NCI-H748 treated with DMSO at 0.1 percent for 48 hours (cell line): ENCODE results near the gene GRID1.

Experiments used
- DNase-seq: peaks from one replicate; lab custom pipeline; 2025; lab: John Stamatoyannopoulos, UW

The GRID1 gene

DNA sequence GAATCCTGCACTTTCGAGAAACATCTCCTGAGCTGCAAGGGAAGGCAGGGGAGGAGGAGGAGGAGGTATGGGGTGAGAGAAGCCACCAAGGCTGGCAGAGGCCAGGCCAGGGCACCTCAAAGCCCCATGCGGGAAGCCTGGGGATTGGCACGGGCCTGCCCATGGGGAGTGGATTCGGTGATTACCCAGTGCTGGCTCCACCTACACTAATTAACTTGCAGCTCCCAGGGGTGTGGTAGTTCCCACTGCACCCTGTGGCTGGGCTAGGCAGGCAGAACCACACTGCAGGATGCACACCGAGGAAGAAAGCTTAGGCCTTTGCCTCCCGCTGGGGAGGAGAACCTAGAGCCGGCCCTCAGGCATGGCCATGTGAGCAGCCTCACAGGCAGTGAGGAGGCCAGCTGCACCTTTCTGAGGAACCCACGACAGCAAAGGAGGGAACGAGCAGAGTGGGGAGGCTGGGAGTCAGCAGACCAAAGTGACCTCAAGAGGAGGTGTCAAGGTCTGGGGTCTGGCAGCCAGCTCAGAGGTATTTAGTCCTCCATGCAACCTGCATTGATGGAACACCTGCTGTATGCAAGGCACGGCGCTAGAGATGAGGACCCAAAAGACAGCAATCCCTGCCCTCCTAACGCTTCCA is 27.2 kb downstream of the GRID1 start:
- DNase-seq, result no peak

DNA sequence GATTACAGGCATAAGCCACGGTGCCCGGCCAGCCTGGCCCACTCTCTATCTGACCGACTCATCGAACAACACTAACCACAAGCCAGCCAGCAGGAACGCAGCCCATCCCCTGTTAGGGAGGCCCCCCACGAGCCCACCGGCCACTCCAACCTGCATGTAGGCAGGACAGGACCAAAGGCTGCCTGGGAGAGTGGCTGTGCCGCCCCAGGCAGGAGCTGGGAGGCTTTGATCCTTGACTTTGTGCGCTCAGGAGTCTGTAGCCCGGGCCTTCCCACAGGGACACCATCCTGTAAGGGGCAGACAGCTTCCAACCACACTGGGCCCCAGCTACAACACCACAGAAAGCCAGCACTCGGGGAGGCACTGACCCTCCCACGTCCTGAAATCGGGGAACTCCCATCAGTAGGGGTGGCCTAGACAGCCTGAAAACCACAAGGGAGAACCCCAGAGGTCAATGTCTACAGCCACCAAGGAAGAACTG is 29.4 kb downstream of the GRID1 start:
- no peak for DNase-seq

DNA sequence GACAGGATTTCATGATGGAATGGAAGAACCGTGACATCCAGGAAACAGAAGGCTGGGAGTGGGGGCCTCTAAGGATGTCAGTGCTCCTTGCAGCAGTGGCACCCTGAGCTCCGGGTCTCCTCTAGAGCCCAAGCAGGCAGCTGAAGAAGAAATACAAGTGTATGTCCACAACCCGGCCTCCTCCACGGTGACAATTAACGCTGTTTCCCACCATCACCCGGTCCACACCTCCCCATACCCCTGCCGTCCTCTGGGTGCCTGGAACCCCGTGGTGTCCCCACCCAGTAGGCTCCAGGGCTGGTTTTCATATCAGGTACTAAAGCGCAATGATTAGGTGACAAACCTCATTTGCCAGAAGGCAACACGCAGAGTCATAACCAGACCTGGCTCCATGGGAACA is 30.3 kb downstream of the GRID1 start:
- DNase-seq, result no peak

DNA sequence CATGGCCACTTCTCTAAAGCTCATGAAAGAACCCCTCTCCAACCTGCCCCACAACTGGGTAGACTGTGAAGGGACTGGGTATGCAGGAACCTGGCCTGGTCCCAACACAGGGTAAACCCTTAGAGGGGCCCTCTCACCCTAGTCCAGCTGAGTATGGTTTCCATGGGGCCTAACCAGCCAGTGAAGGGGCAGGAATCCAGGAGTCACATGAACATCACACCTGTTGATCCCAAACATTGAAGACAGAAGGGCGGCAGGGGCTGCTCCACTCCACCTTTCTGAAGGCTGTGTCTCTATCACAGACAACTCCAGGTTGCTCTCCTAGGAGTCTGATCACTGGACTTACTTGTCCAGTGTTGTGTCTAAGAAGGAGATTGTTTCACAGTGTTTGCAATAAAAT is 30.8 kb downstream of the GRID1 start:
- DNase-seq, result no peak

DNA sequence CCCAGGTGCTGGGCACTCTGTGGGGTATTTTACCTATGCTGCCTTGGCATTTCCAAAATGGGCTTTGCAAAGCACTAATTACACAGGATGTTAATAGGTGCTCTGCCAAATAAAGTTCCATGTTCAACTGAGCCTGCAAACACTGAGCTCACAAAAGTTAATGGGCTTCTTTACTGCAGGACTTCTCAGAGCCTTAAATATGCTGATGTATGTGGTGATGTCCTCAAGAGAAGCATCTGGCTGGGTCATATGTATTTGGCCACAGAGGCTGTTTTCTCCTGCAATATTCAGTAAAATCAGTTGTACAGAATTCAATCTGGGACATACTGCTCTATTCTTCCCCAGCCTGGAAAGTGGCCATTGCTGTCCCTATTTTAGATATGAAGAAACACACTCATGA is 31.3 kb downstream of the GRID1 start:
- no peak for DNase-seq

DNA sequence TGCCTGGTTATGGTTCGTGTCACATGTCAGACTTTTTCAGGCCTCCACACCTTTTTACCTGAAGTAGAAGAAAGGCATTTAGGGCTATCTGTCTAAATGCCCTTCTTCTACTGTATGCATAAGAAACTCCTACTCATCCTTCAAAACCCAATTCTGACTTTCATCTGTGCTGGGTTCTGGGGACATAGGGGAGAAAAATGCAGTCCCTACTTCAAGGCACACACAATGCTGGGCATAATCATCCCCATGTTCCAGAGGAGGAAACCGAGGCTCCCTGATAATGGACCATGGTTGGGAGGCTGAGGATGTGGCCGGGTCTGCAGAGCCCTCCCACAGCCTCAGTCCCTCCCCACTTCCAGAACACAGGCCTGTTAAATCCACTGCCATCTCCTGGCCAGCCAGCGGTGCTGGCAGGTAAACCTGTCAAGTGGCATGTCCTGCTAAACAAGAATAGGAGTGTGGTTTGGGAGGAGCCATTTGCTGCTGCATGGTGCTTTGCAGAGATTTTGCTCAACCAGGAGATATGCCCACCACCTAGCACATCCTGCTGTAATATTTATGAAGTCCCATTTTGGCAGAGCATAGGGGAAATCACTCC is 32.0 kb downstream of the GRID1 start:
- no peak for DNase-seq

DNA sequence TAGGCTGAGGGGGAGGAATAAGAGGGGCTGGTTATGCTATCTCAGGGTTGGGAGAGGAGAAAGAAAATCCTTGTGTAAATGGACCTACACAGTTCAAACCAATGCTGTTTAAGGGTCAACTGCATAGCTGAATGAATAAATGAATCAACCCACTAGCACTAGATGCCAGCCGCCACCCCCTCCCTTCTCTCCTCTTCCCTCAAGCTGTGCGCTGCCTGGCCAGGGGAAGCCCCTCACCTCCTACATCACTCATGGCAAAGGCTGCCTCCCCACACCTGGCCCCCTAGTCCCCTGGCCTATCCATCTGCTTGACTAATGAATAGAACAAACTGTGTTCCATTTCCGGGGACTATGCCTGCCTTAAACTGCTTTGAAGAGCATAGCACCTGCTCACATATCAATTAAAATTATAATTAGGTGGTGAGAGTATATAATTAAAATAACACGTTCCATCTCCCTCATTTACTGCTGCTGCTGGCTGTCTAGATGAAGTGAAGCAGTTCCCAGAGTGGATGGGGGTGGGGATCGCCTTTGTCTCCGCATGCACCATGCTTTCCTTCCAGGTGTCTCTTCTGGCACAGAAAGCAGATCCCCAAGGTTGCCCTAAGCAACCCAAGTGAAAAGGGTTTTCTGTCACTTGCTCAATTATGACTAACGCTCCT is 32.6 kb downstream of the GRID1 start:
- DNase-seq, result peak; percentile 36

DNA sequence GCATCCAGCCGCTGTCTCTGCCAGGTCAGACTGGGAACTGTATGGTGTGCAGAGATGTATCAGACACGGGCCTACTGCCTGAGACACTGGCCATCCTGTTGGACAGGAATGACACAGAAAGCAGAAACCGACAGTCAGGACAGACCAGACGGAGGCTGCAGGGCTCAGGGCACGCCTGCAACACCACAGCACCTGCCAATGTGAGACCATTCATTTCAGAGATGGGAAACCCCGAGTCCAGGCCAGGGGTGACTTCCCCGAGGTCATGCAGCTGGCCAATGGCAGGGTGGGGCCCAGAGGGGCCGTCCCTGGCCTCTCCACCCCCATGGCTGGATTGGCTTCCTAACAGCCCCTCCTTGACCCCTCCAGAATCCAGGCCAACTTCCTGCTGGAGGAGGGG is 34.7 kb downstream of the GRID1 start:
- no peak for DNase-seq

DNA sequence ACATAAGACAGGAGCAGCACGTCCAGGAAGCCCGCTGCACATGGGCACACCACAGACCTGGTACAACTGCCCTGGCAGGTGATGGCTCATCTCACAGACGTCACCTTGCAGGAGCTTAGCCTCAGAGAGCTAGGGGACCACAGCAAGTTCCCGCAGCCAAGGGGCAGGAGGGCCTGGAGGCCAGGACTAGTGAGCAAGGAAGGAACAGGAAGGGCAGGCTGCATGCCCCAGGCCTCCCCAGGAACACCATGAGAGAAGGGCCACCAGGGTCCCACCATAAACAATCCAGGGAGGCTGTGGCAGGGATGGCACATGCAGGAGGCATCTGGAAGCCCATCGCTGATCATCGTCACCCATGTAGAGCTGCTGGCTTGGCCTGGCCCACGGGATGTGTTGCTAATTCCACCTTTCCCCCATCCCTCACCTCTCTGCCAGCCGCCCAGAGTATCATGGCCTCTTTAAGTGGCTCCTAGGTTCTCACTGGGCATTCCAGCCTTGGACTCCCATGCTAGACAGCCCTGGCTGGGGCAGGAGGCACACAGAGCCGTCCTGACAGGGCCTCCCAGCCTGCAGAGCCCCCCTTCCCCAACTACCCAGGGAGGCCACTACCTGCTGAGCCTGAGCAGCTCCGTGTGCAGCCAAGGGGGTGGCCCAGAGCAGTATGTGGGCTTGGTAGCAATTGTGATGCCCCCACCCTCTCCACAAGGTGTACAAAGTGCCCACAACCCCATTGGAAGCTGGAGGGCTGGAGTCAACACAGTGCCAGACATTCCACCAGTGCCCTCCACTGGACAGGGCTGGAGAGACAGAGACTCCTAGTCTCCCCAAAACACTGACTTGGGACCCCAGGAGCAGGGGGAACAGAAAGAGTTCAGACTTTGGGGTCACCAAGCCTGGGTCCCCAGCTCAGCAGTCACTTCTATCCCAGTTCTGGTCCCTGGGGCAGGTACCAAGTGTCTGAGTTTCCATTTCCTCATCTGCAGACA is 35.5 kb downstream of the GRID1 start:
- DNase-seq, result no peak

DNA sequence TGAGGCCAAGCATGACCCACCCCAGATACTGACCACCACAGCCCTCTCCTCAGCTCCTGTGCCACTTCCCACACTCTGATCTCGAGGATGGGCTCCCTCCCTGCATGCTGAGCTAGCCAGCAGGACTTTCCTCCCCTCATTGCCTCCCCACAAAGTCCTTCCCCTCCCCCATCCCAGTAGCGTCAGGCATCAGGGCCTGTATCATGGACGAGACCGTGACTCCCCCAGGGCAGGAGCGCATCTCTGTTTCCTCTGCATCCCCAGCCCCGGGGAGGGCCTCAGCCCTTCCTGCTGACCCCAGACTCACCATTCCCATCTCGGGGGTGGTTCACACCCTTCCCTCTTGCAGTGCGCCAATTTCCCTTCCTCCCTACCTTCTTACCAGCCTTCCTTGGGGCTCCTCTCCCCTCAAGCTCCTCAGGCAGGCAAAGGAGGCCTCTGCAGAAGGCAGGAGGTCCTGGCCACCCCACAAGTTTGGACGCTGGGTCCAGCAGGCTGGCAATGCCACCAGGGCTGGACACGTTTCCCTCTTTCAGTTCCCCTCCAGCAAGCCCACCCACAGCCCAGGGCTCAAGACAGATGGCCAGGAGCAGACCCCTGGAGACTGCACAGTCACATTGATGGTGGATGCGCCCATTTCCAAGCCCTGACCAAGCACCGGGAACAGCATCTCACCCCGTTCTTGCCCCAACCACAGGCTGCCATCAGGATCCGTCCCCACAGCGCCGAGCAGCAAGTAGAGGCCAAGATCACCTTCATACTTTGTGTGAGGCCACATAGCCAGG is 36.5 kb downstream of the GRID1 start:
- DNase-seq, result no peak

DNA sequence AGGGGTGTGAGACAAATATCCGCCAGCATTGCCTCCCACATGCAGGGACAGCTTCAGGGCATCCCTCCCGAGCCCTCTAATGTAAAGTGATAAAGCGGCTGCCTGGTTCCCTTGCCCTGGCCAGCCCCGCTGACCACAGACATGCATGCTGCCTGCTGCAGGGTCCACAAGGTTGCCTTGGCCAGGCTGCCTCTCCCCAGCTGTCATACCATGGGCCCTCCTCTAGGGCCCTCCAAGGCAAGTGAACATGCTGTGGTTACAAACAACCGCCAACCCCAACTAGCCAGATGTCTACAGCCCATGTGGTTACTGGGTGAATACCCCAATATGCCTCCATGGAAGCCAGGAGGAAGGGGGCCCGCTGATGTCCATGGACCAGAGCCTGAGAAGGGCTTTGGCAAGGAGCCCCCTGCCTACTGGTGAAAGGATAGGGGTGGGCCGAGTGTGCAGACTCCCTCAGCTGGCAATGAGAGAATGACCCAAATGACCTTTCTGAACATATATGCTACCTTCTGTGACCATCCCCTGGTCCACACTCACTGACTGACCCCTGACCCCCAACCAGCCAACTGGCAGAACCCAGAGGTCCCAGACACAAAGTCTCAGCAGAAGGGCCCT is 37.4 kb downstream of the GRID1 start:
- no peak for DNase-seq

DNA sequence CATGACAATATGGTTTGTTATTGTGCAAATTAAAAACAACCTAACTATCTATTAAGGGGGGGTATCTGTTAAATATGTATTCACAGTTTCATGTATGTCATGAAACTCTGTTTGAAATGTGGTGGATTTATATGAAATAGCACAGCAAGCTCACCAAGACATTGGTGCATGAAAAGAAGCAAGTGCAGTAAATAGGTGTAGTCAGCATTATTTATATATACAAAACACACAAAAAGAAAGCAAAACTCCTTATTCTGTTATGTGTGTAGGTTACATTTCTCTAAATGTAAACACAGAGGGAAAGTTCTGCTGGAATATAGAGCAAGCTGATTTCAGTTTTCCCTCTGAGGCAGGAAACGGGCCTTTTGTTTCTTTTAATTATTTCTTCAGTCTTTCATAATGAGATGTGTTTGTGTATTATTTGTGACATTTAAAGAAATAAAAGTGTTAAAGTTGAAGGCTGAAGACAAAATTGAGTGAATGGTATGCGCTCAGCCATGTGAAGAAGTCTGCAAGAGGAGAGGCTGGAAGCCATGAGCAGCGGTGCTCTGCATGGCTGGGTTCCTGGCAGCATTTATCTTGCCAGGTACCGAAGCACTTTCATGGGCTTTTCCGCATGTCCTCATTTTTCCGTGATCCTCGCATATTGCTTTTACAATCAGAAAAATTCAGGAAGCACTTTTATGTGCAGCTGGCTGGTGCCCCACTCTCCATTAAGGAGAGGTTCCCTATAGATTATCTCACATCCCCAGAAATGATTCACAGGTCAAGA is 38.5 kb downstream of the GRID1 start:
- DNase-seq, result no peak

DNA sequence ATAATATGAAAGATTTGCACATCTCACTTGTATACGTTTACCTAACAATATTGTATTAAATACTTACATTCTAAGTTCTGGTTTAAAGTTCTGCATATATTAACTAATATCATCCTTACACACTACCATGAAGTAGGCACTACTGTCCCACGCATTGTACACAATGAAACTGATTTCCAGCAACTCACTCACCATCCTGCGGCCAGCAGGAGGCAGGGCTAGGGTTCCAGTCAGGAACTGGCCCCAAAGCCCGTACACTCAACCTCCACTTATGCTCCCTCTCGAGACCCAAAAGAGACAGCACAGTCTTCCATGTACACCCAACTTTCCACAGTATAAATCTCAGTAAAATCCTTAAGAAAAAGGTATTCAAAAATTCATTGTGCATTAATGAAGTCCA is 41.4 kb downstream of the GRID1 start:
- no peak for DNase-seq

DNA sequence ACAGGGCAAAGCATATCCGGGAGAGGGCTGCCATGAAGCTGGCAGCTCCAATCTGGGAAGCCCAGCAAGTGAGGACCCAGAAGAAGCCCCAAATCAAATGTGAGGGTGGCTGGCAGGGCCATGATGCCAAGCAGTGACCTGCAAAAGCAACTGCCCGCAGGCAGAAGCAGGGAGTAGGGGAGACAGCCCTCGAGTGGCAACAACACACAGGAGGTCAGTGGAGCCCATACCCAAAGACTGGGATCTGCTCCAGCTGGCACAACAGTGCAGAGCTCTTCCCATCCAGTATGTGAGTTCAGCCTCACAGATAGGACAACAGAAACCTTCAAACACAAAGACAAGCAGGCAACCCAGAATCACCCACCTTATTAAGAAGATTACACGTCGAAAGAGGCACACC is 45.0 kb downstream of the GRID1 start:
- DNase-seq, result no peak

DNA sequence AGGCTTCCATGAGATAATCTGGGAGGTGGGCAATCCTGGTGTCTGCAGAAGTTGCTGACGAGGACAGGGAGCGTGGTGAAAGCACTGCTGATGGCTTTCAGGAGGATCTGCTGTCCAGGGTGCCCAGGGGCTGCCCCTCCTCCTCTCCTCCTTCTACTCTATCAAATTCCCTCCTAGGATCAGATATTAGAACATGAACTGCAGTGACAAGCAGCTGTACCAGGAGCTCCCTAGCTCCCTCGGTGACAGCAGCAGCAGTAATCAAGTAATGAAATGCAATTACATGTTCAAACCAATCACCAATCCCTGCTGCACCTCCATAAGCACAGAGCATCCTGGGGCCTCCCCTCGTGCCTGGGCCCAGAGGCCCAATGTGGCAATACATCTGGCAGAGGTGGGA is 46.9 kb downstream of the GRID1 start:
- no peak for DNase-seq

DNA sequence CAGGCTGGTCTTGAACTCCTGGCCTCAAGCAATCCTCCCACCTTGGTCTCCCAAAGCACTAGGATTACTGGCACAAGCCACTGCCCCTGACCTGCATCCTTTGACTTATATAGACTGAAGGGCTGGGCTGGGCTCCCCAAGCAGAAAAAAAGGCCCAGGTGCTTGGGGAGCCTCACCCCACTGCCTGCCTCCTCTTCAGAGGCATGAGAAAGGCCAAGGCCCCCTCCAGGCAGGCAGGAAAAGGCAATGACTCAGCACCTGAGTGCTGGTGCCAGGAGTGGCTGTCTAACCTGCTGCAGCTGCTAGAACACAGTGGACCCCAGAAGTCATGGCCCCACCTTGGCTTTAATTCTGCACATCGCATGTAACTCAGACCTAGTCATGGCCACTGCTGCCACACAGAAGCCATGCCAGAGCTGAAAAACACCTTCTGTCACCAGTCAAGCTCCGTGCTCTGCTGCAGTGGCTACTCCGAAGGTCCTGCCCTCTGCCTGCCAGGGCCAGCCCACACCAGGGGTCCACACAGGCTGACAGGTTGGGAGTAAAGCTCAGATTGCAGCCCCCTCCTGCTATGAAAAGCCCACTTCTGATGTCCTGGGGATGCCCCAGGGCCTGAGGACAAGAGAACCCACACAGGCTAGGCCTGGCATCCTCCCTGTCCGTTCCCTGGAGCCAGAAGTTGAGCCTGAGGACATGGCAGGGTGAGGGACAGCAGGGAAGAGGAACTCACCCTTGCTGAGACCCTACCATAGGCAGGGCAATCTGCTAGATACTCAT is 48.5 kb downstream of the GRID1 start:
- no peak for DNase-seq

DNA sequence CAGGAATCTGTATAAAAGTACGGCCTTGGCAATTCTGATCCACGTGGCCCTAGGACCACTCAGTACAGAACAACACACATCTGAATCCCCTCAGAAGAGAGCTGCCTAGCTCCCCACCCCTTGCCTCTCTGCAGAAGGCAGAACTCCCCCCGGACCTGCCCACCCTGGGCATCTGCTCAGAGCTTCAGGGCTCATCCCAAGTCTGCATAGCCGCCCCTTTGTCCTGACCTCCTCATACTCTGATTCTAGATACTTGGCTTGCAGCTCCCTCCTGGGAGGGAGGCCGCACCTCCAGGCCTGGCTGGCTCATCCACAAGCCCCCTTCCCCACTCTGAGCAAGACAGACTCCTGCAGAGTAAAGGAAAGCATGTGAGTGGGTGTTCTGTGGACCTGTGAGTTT is 49.6 kb downstream of the GRID1 start:
- DNase-seq, result no peak

DNA sequence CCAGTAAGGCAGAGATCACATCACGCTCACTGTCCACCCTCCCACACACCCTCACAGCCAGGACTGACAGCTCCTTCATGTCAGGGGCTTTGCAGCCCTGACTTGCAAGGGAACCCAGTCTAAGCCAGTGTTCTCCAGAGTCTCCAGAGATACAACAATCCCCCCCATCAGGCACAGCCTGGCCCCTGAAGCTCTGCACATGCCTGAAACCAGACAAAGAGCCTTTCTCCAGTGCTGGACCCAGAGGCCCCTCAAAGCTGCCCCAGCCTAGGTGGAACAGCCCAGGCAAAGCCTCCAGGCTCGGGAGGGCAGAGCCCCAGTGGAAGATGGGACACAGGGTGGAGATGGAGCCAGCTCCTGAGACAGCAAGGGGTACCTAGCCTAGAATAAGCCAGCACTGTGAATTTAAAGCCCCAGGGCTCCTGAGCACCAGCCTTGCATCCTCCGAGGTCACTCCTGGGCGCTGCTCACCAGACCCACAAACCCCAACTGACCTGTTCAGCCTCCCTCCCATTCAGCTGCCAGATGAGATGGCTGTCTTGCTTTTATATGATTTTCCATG is 50.2 kb downstream of the GRID1 start:
- DNase-seq, result no peak

DNA sequence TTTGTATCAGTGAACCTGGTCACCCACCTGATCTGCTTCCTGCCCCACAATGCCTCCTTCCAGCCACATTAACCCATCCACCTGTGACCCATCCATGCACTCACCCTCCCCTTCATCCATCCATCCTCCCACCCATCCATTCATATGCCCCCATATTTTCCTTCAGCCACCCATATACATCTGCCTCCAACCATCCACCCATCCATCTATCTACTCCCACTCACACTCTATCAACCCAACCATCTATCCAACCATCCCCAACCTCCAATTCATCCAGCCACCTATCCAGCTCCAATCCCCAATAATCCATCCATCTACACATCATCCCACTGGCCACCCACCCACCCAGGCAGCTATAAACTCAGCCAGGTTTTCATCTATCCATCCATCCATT is 51.0 kb downstream of the GRID1 start:
- no peak for DNase-seq
